IPS-18c (cell line): Measurements from ENCODE around the gene SDR42E1.

Experiments used
- H3K4me3 ChIP-seq: 2 replicates; pipeline ENCODE4 v1.7.0; 2013; ENCODE audit warnings: low read depth, mild to moderate bottlenecking, low read length, moderate library complexity; ENCODE audit not compliant: insufficient read depth
- H3K9me3 ChIP-seq: one replicate; pipeline ENCODE4 v1.6.1; 2013; ENCODE audit warnings: mild to moderate bottlenecking, low read length, moderate library complexity; ENCODE audit not compliant: control insufficient read depth, insufficient read depth

SDR42E1 gene

DNA sequence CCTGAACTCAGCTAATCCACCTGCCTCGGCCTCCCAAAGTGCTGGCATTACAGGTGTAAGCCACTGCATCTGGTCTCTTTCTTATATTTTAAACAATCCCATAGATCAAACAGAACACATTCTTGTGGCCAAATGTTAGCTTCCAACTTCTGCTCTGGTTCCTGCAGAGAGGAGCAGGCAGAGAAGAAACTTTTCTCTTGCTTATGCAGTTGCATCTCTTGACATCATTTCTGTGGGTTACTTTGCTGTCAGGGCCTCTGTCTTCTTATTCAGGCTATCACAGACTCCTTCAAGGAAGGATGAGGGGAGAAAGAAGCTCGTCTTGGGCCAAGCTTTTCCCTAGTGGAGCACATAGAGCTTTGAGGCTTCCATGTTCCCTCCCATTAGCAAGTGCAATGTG, 31.6 kb upstream of the SDR42E1 start:
- Histone ChIP-seq H3K4me3 (no peak overlapping the region), H3K9me3 (no peaks in the 10 kb centered on the region)

DNA sequence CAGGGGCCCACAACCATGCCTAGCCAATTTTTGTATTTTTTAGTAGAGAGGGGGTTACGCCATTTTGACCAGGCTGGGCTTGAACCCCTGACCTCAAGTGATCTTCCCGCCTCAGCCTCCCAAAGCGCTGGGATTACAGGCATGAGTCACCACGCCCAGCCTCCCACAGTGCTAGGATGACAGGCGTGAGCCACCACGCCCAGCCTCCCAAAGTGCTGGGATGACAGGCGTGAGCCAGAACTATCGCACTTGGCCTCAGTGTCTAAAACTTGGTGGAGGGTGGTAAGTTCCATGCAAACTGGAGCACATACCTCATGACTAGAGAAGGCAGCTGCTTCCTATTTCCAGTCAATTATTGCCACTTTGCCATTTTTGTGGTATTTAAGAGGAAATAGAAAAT, 30.9 kb upstream of the SDR42E1 start:
- Histone ChIP-seq H3K9me3 (no peaks in the 10 kb centered on the region), H3K4me3 (no peak overlapping the region)

- H3K9me3 ChIP-seq: no peaks in the 10 kb centered on the region
These were observed 30.3 kb upstream of the SDR42E1 start for GRCh38 chr16:82041542-82041941.

DNA sequence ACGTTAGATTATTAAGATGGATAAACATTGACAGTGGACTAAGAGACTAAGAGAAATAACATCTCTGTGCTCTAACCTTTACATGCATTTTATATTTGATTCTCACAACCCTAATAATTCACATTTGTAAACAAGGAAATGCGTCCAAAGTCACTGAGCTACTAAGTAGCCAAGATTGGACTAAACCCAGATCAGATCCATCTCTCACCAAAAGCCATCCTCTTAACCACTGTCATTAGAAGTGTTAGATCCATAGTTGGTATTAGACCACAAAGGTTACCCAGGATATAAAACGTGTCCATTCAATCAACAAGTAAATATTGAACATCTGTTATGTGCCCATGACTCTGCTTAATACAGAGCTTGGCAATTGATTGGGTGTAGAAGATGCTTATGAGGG, 29.0 kb upstream of the SDR42E1 start:
- Histone ChIP-seq H3K4me3 (no peak overlapping the region), H3K9me3 (no peaks in the 10 kb centered on the region)

More at GRCh38 chr16:82041542-82041941, 30.3 kb upstream of the SDR42E1 start:
- no peak overlapping the region for H3K4me3 ChIP-seq

GRCh38 chr16:82037666-82038065, 26.4 kb upstream of the SDR42E1 start:
- H3K9me3 ChIP-seq: no peaks in the 10 kb centered on the region
- H3K4me3 ChIP-seq: no peak overlapping the region

- H3K9me3 ChIP-seq: no peaks in the 10 kb centered on the region
- no peak overlapping the region for H3K4me3 ChIP-seq
These were observed 26.0 kb upstream of the SDR42E1 start for GRCh38 chr16:82037251-82037650.

DNA sequence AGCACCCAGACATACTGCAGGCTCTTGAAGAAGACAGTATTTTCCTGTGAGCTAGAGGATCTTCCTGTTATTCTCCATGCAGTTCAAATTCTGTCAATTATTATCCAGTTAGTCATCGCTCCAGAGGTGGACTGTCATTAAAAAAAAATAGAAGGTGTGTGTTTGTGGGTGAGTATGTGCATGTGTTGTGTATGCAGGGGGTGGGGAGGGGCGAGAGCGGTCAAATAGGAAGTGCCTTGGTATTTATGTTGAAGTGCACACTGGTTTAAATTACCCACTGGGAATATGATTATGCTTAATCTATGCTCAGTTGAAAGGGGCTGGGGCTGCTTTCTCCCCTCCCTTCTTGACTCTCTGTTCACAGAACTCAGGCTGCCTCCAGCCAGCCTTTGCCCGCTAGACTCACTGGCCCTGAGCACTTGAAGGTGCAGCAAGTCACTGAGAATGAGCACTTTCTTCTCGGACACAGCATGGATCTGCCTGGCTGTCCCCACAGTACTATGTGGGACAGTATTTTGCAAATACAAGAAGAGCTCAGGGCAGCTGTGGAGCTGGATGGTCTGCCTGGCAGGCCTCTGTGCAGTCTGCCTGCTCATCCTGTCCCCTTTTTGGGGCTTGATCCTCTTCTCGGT, 23.8 kb upstream of the SDR42E1 start, which contains the start of gene HSD17B2:
TSS of gene HSD17B2 (plus strand) at position 273 of the 632 bp plus-strand sequence. CDS start at position 445, 172 bp downstream.
- Histone ChIP-seq H3K4me3 (no peak within 1 kb of the TSS), H3K9me3 (no peaks in the 10 kb centered on the region)

DNA sequence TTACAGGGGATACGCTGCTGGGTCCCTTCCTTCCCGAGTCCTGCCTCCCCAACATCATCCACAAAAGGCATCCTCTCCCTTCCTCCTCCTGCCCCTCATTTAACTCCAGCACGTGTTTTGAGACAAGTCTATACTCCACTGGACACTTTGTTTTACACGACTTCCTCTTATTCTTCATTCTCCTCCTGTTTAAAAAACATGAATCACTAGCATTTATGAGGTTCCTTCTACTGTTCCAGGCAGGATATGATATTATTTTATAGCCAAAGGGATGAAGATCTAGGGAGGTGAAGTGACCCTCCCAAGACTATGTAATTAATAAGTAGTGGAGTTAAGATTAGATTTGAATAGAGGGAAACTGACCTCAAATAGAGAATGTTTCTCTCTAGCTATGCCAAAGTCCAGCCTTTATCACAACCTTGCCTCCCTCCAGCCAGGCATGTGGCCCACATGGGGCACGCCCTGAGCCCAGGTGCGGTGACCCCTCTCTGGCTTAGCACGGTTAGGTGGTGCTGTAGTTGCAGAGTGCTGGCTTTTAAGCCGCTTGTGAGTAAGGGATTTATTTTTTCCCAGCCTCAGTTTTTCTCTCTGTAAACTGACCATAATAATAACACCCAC, 22.5 kb upstream of the SDR42E1 start:
- no peak overlapping the region for H3K4me3 ChIP-seq
- no peaks in the 10 kb centered on the region for H3K9me3 ChIP-seq

- no peaks in the 10 kb centered on the region for H3K9me3 ChIP-seq
- H3K4me3 ChIP-seq: no peak overlapping the region
These were observed 21.7 kb upstream of the SDR42E1 start for GRCh38 chr16:82033006-82033405.

DNA sequence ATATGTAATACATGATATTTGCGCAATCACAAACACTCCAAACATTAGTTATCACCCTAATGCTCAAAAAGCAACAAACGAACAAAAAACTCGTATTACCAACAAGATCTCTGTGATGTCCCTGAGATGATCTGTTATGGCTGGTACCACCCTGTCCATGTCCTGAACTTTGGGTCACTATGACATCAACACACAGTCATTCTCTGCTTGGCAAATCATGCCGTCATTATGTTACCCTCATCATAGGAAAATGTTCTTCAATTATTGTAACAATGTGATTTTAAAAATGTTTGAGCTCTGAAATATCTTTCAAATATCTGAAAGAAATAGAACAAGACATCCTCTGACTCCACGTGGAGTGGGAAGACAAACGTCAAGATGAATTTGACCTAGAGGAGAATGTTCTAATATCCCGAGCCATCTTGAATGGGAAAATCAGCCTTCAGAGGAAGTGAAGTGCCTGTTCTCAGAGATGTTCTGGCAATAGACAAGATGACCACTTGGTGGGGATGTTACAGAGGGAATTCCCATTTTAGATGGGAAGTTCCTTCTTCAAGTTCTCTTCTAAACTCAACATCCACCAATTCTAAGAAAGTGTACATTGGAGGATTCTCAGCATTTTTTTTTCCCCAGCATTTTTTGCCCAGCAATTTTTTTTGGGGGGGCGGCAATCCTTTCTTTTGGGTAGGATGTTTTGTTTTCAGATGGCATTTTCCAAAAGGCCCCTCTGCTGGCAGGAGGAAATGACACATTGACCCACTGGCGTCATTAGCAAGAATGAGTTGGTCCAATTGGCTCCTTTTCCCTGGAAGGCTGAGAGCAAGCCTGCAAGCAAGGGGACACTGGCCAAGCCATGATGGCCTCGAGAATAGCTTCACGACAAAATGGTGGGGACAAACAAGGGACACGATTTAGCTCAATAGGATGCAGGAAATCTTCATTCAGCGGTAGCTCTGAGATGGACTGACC, 20.1 kb upstream of the SDR42E1 start:
- no peak overlapping the region for H3K4me3 ChIP-seq
- no peaks in the 10 kb centered on the region for H3K9me3 ChIP-seq

DNA sequence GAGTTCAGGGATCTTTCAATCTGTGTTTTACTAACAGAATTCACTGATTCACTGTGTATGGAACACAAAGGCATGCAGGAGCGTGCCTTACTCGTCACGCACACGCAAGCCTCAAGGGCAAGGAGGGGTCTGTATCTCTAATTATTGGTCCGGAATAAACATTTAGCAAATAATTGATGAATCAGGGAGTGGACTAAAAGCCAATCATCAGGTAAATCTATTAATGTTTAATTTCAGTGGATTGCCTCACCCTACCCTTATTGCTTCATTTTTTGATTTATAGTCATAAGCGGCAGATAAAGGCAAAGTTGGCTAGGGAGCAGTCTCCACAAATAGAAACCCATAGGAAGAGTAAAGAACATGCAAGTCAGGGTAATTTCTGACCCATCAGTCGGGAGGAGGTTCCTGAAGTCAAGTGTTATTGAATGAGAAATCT, 16.4 kb upstream of the SDR42E1 start:
- Histone ChIP-seq H3K9me3 (no peaks in the 10 kb centered on the region), H3K4me3 (no peak overlapping the region)

- no peaks in the 10 kb centered on the region for H3K9me3 ChIP-seq
- H3K4me3 ChIP-seq: no peak overlapping the region
These were observed 13.6 kb upstream of the SDR42E1 start for GRCh38 chr16:82024883-82025282.

- Histone ChIP-seq H3K9me3 (no peaks in the 10 kb centered on the region), H3K4me3 (no peak overlapping the region)
These were observed 13.0 kb upstream of the SDR42E1 start for GRCh38 chr16:82024316-82024715.

DNA sequence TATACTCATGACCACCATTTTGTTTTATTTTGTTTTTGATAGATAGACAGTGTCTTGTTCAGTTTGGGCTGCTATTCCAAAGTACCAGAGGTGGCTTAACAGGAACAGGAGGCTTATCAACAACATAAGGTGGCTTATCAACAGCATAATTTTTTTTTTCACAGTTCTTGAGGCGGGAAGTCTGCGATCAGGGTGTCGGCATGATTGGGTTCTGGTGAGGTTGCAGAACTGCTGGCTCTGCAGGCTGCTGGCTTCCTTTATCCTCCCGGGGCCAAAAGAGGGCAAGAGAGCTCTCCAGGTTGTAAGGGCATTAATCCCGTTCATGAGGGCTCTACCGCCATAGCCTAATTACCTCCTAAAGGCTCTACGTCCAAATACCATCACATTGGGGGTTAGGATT, 11.9 kb upstream of the SDR42E1 start:
- H3K9me3 ChIP-seq: no peaks in the 10 kb centered on the region
- no peak overlapping the region for H3K4me3 ChIP-seq

DNA sequence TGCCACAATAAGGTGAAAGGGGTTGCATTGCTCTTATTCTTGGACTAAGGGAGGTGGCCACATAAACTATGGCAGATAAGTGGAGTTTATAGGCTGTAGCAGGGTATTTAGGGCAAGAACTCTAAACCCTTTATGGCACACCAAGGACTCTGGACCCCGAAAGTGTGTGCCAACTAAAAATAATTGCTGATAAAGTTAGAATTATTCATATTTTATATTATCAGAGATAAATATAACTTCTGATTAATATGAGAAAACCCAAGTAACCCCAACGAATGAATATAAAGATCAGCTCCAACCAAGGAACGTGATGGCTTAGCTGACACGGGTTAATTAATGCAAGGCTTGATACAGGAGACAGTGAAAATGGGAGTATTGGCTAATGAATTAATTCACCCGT, 8.8 kb upstream of the SDR42E1 start:
- no peak overlapping the region for H3K4me3 ChIP-seq
- no peaks in the 10 kb centered on the region for H3K9me3 ChIP-seq

GRCh38 chr16:82019535-82019934, 8.3 kb upstream of the SDR42E1 start:
- H3K4me3 ChIP-seq: no peak overlapping the region
- H3K9me3 ChIP-seq: no peaks in the 10 kb centered on the region

DNA sequence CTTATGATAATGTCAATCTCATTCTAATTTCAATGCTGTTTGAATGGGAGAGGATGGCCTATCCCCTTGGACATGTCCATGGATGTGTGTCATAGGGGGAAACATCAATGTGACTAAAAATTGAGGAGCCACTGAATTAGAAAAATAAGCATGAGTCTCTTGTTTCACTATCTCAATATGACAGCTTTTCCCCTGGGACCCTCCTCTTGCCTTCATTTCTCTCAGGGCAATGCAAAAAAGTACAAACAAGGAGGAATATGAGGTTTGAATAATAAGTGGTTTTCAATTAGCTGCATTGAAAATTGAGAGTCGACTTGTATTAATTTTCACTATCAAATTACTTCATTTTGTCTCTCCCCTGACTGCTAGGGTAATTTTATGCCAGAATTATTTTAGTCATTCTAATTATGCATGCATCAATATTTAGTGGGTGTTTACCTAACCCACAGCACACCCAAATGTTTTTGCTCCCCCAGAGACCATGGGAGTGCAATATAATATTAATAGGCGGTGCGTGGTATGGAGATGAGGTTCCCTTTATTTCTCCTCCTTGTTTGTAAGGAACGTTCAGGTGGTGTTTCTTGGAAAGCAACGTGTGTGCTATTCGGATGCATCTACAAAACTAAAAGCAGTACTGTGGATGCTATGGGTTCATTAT, 6.8 kb upstream of the SDR42E1 start:
- Histone ChIP-seq H3K4me3 (no peak overlapping the region), H3K9me3 (no peaks in the 10 kb centered on the region)
